ENCODE measurements around the gene GTPBP3. TPM values are rescaled to one million over a fixed set of nuclear protein-coding genes. Genes with fewer than 3 reads are reported as not detected.
A peak's percentile ranks its signal among the peaks of the same experiment; 100 is the strongest.

GTPBP3 gene
- total RNA-seq, 1 experiment from 2014 or later, result 62.9 TPM

DNA sequence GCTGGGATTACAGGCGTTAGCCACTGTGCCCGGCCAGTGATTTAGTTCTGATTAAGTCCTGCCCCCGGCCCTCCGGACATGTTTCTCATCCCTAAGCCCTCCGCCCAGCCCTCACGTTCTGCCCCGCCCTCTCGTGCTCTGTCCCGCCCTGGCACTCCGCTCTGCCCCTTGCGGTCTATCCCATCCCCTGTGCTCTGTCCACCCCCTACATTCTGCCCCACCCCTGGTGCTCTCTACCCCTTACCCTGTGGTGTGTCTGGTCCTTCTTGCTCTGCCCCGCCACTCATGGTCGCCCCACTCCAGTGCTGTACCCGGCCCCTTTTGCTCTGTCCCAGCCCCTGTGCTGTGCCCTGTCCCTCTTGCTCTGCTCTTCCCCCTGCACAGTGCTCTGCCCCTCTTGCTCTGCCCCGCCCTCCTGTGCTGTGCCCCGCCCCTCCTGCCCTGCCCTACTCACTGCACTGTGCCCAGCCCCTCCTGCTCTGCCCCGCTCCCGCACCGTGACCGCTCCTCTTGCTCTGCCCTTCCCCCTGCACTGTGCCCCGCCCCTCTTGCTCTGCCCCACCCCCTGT is 3.0 kb downstream of the GTPBP3 start:
- Histone ChIP-seq H3K79me2 (ENCODE audit: insufficient read depth, low read length) (no peaks in the 10 kb centered on the region), H3T11ph (ENCODE audit: low read length) (no peak overlapping the region), H3K9ac (ENCODE audit: extremely low read depth, insufficient read length, low read length) (no peak overlapping the region), H4K5ac (ENCODE audit: insufficient read length, low read depth, low read length) (no peak overlapping the region), H3K4ac (ENCODE audit: low read depth, low read length) (no peak overlapping the region), H2BK20ac (ENCODE audit: low read depth, low read length, poor library complexity, severe bottlenecking) (no peak overlapping the region), H3K18ac (ENCODE audit: insufficient read length, low read depth, low read length) (peak overlapping the region; percentile 34), H3K4me1 (ENCODE audit: insufficient read depth, low read length) (peaks cover 2% of the 10 kb centered on the region; the same call in 1 of the 2 replicates), H3K23ac (ENCODE audit: insufficient read length, low read depth, low read length) (no peak overlapping the region), H3K56ac (ENCODE audit: insufficient read length, low read depth, low read length) (no peak overlapping the region), H3K9me3 (ENCODE audit: control insufficient read depth, low read depth, low read length) (no peaks in the 10 kb centered on the region), H3K79me1 (ENCODE audit: insufficient read depth, low read depth, low read length, poor library complexity, severe bottlenecking) (no peaks in the 10 kb centered on the region), H3K23me2 (ENCODE audit: insufficient read length, low read depth, low read length, poor library complexity, severe bottlenecking) (peaks cover 12% of the 10 kb centered on the region), H3K4me2 (ENCODE audit: insufficient read depth, insufficient read length, low read length) (peak overlapping the region; percentile 10), H4K20me1 (ENCODE audit: control insufficient read depth, insufficient read depth, insufficient read length) (no peaks in the 10 kb centered on the region), H2BK15ac (ENCODE audit: low read depth, low read length) (no peak overlapping the region), H4K91ac (ENCODE audit: insufficient read length, low read depth, low read length) (no peak overlapping the region), H2BK5ac (ENCODE audit: insufficient read length, low read length) (no peak overlapping the region), H2AK5ac (ENCODE audit: insufficient read length, low read length) (no peak overlapping the region), H2AFZ (ENCODE audit: low read length) (no peak overlapping the region), H2BK120ac (ENCODE audit: low read depth, low read length, poor library complexity, severe bottlenecking) (no peak overlapping the region), H3K27me3 (ENCODE audit: insufficient read depth, low read length) (no peaks in the 10 kb centered on the region), H4K8ac (replicated peaks; ENCODE audit: insufficient read length, low read depth, low read length) (no peak overlapping the region), H3K27ac (ENCODE audit: insufficient read length, low read depth, low read length) (no peak overlapping the region), H2BK12ac (ENCODE audit: insufficient read length, low read depth, low read length) (no peak overlapping the region), H3K14ac (ENCODE audit: insufficient read depth, low read length) (no peak overlapping the region)
- Mint-ChIP-seq H3K4me3 (peak overlapping the region in 1 of 2 experiments; percentile 51; a peak in 2 of 5 replicates), H3K27me3 (ENCODE audit: low read depth) (no peaks in the 10 kb centered on the region), H3K27ac (peak overlapping the region in 2 of 3 experiments; percentile 40 to 53; a peak in 2 of 7 replicates), H3K9me3 (no peaks in the 10 kb centered on the region; a peak in 1 of 5 replicates), H3K36me3 (ENCODE audit: insufficient read depth in 1 of 3, low read depth in 3 of 3) (peaks cover 10 to 35% (median 23%) of the 10 kb centered on the region in 3 experiments; a peak in 5 of 7 replicates), H3K4me1 (peaks cover 13 to 36% of the 10 kb centered on the region in 2 experiments)
- no CpG with 5 or more reads among the region's 21 CpGs for WGBS (ENCODE audit: extremely low coverage, insufficient read length, low lambda C conversion rate)
- TF ChIP-seq, protein P1, sequence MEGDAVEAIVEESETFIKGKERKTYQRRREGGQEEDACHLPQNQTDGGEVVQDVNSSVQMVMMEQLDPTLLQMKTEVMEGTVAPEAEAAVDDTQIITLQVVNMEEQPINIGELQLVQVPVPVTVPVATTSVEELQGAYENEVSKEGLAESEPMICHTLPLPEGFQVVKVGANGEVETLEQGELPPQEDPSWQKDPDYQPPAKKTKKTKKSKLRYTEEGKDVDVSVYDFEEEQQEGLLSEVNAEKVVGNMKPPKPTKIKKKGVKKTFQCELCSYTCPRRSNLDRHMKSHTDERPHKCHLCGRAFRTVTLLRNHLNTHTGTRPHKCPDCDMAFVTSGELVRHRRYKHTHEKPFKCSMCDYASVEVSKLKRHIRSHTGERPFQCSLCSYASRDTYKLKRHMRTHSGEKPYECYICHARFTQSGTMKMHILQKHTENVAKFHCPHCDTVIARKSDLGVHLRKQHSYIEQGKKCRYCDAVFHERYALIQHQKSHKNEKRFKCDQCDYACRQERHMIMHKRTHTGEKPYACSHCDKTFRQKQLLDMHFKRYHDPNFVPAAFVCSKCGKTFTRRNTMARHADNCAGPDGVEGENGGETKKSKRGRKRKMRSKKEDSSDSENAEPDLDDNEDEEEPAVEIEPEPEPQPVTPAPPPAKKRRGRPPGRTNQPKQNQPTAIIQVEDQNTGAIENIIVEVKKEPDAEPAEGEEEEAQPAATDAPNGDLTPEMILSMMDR (conservative IDR thresholded peaks at IDR 0.05), result no peak
- peak; percentile 94 for DNase-seq

Measured in H9 (cell line).